Measurements from ENCODE around the gene NLRP11. TPM values are rescaled to one million over a fixed set of nuclear protein-coding genes. Genes with fewer than 3 reads are reported as not detected.
"Not testable (repeated sequence)": the region's sequence is repeated elsewhere in the genome, so short reads cannot be mapped to it uniquely, and the experiment has no call there.

NLRP11 gene
- total RNA-seq, 1 donor from 2014 or later = not detected

GRCh38 chr19:55778331-55778730 is 53.5 kb downstream of the NLRP11 start:
- DNase-seq (ENCODE audit: low read depth) = no peak

GRCh38 chr19:55777528-55777927 is 54.3 kb downstream of the NLRP11 start:
- DNase-seq (ENCODE audit: low read depth) = no peak

- DNase-seq (ENCODE audit: low read depth) = not testable (repeated sequence)
Measured at GRCh38 chr19:55769632-55770031, 62.2 kb downstream of the NLRP11 start.

GRCh38 chr19:55768818-55769217 is 63.0 kb downstream of the NLRP11 start, which contains the start of gene RFPL4AL1:
TSS of gene RFPL4AL1 (plus strand) at chr19:55769118. CDS start at chr19:55771805, 2,687 bp downstream.
- DNase-seq (ENCODE audit: low read depth) = not testable (repeated sequence)

GRCh38 chr19:55766466-55766865 is 65.3 kb downstream of the NLRP11 start:
- no peak for DNase-seq (ENCODE audit: low read depth)

GRCh38 chr19:55758797-55759196 is 73.0 kb downstream of the NLRP11 start, which contains the start of gene RFPL4A:
TSS of gene RFPL4A (plus strand) at chr19:55759097. CDS start at chr19:55761801, 2,704 bp downstream.
- DNase-seq (ENCODE audit: low read depth) = not testable (repeated sequence)

- DNase-seq (ENCODE audit: low read depth) = not testable (repeated sequence)
Measured at GRCh38 chr19:55756808-55757207, 75.0 kb downstream of the NLRP11 start.

GRCh38 chr19:55753401-55753800 is 78.4 kb downstream of the NLRP11 start:
- DNase-seq (ENCODE audit: low read depth) = no peak

GRCh38 chr19:55750715-55751114 is 81.1 kb downstream of the NLRP11 start:
- no peak for DNase-seq (ENCODE audit: low read depth)

GRCh38 chr19:55738302-55738701 is 93.5 kb downstream of the NLRP11 start, which contains the start of gene NLRP9:
TSS of gene NLRP9 (minus strand) at chr19:55738402. CDS start at chr19:55738374, 28 bp downstream.
- no peak for DNase-seq (ENCODE audit: low read depth)

Other genes with a start within 250 kb of the NLRP11 start
- gene FIZ1, start 232.5 kb downstream of the NLRP11 start, total RNA-seq = 4.2 and 7.4 TPM in 2 replicates
- gene ZNF524, start 231.7 kb downstream of the NLRP11 start, total RNA-seq = 8.3 and 9.3 TPM in 2 replicates
- 1.0 and 5.8 TPM in 2 replicates for gene ZNF865, start 226.4 kb downstream of the NLRP11 start, total RNA-seq
- gene ZNF784, start 207.4 kb downstream of the NLRP11 start, total RNA-seq = 3.5 and 7.0 TPM in 2 replicates
- gene ZNF580, start 191.0 kb downstream of the NLRP11 start, total RNA-seq = 0.52 and 5.8 TPM in 2 replicates
- 17.3 and 22.1 TPM in 2 replicates for gene ZNF581, start 188.3 kb downstream of the NLRP11 start, total RNA-seq
- gene CCDC106, start 183.8 kb downstream of the NLRP11 start, total RNA-seq = 3.0 and 13.4 TPM in 2 replicates
- 69.6 and 140 TPM in 2 replicates for gene U2AF2, start 177.0 kb downstream of the NLRP11 start, total RNA-seq
- 42.4 and 248 TPM in 2 replicates for gene EPN1, start 156.8 kb downstream of the NLRP11 start, total RNA-seq
- not detected in 2 replicates for gene NLRP9, start 93.6 kb downstream of the NLRP11 start, total RNA-seq
- gene RFPL4A, start 72.9 kb downstream of the NLRP11 start, total RNA-seq = not detected in 2 replicates
- 0.87 TPM in 1 of 2 replicates, not detected in the other for gene RFPL4AL1, start 62.9 kb downstream of the NLRP11 start, total RNA-seq
- gene NLRP4, start 4.5 kb upstream of the NLRP11 start, total RNA-seq = not detected in 2 replicates
- not detected in 2 replicates for gene NLRP13, start 100.3 kb upstream of the NLRP11 start, total RNA-seq
- gene NLRP8, start 115.8 kb upstream of the NLRP11 start, total RNA-seq = not detected in 2 replicates
- not detected in 2 replicates for gene NLRP5, start 154.8 kb upstream of the NLRP11 start, total RNA-seq

Data from renal cortical epithelial cell (primary cell).